Endothelial cell of umbilical vein (primary cell): ENCODE measurements around the gene CRB1. TPM values are rescaled to one million over a fixed set of nuclear protein-coding genes. Genes with fewer than 3 reads are reported as not detected.

ENCODE experiments used
- BruUV-seq: library from RNA; stranded (reverse); fragments of 400-500 nt; replicated peaks from 2 replicates; lab custom pipeline; 2021; lab: Mats Ljungman, UMichigan
- CTCF ChIA-PET: fragments of 300-600, 350-600 bp; sonication (Branson Sonifier 250); formaldehyde crosslinking; loops from one replicate; lab custom pipeline; 2021; ENCODE audit warnings: antibody characterized with exemption, inconsistent platforms; lab: Charles Lee
- POLR2A ChIA-PET: fragments of 300-600, 350-600 bp; sonication (Branson Sonifier 250); formaldehyde crosslinking; loops from one replicate; lab custom pipeline; 2021; ENCODE audit warnings: antibody characterized with exemption, inconsistent platforms; lab: Charles Lee
- DNase-seq: peaks from one replicate; pipeline ENCODE4 v3.0.0-alpha.2; 2011; ENCODE audit warnings: low read depth, low spot score
- FAIRE-seq: peaks from 2 replicates; lab custom pipeline; 2011; peaks lifted over from hg19 to GRCh38; lab: Jason Lieb, UNC
- H2AFZ ChIP-seq: 2 replicates; pipeline ENCODE4 v1.6.0; 2012; ENCODE audit warnings: low read depth, low read length, control low read depth, inconsistent platforms
- H3K27ac ChIP-seq: 2 replicates; pipeline ENCODE4 v1.5.1; 2011; ENCODE audit warnings: low read depth, mild to moderate bottlenecking, control low read depth, low read length, moderate library complexity; ENCODE audit not compliant: insufficient read depth
- H3K27me3 ChIP-seq, 2 experiments: 2 replicates each; pipeline versions ENCODE4 v1.6.0 to v1.6.1; 2011; ENCODE audit warnings: low read length in 2 of 2, mixed read lengths in 1 of 2; ENCODE audit not compliant: control insufficient read depth in 2 of 2, insufficient read depth in 2 of 2
- H3K36me3 ChIP-seq, 2 experiments: 2 replicates in 1 of 2; 3 replicates in 1 of 2; pipeline ENCODE4 v1.5.1; 2011; ENCODE audit warnings: low read length in 2 of 2, mild to moderate bottlenecking in 1 of 2, moderate library complexity in 1 of 2; ENCODE audit not compliant: control insufficient read depth in 2 of 2, insufficient read depth in 2 of 2; ENCODE audit errors: extremely low read depth in 1 of 2
- H3K4me1 ChIP-seq: 3 replicates; pipeline ENCODE4 v1.5.1; 2011; ENCODE audit warnings: mild to moderate bottlenecking, low read length; ENCODE audit not compliant: control insufficient read depth, insufficient read depth; ENCODE audit errors: extremely low read depth
- H3K4me2 ChIP-seq: 2 replicates; pipeline ENCODE4 v1.6.1; 2011; ENCODE audit warnings: low read length, control low read depth, mixed read lengths; ENCODE audit not compliant: insufficient read depth
- H3K4me3 ChIP-seq, 3 experiments: fragments of 200-600 bp in 1 of 3; sonication (generic), shearing (Covaris generic) in 1 of 3; replicated peaks in 1 of 3; 2 replicates each; pipeline ENCODE4 v1.5.1; 2011 to 2016; ENCODE audit warnings: control low read depth in 3 of 3, low read length in 3 of 3, mild to moderate bottlenecking in 2 of 3, inconsistent platforms in 1 of 3, low read depth in 1 of 3, moderate library complexity in 1 of 3; ENCODE audit not compliant: insufficient read depth in 1 of 3
- H3K79me2 ChIP-seq: 2 replicates; pipeline ENCODE4 v1.6.0; 2012; ENCODE audit warnings: low read length, inconsistent platforms; ENCODE audit not compliant: control insufficient read depth, insufficient read depth
- H3K9ac ChIP-seq: replicated peaks from 2 replicates; pipeline ENCODE3; 2011; ENCODE audit warnings: low read length, control low read depth; ENCODE audit not compliant: insufficient read depth; ENCODE audit errors: extremely low read depth
- H3K9me1 ChIP-seq: replicated peaks from 3 replicates; pipeline ENCODE4 v1.6.0; 2011; ENCODE audit warnings: mild to moderate bottlenecking, low read length; ENCODE audit not compliant: control insufficient read depth, insufficient read depth; ENCODE audit errors: extremely low read depth
- H3K9me3 ChIP-seq: replicated peaks from 2 replicates; pipeline ENCODE4 v1.5.1; 2012; ENCODE audit warnings: low read length, inconsistent platforms; ENCODE audit not compliant: control insufficient read depth, insufficient read depth
- H4K20me1 ChIP-seq: replicated peaks from 2 replicates; pipeline ENCODE3; 2011; ENCODE audit warnings: mild to moderate bottlenecking, low read length; ENCODE audit not compliant: control insufficient read depth, insufficient read depth; ENCODE audit errors: extremely low read depth
- EZH2 ChIP-seq: IDR thresholded peaks from 2 replicates; pipeline ENCODE4 v1.6.1; 2012; ENCODE audit warnings: borderline replicate concordance, low read depth, mild to moderate bottlenecking, moderate library complexity, low read length, inconsistent platforms; ENCODE audit not compliant: severe bottlenecking
- FOS ChIP-seq: IDR thresholded peaks from 2 replicates; pipeline ENCODE4 v1.6.1; 2011; ENCODE audit warnings: mild to moderate bottlenecking, low read length, moderate library complexity, borderline replicate concordance; ENCODE audit not compliant: insufficient read depth
- JUN ChIP-seq: IDR thresholded peaks from 2 replicates; pipeline ENCODE4 v1.6.1; 2011; ENCODE audit warnings: borderline replicate concordance, low read depth; ENCODE audit not compliant: insufficient read length, insufficient read depth
- POLR2A ChIP-seq: IDR thresholded peaks from 2 replicates; pipeline ENCODE4 v1.6.1; 2012; ENCODE audit warnings: low read depth, mild to moderate bottlenecking, control low read depth, low read length
- POLR2AphosphoS5 ChIP-seq: IDR thresholded peaks from 2 replicates; pipeline ENCODE4 v1.6.1; 2012; ENCODE audit warnings: low read depth, mild to moderate bottlenecking, control low read depth, low read length, moderate library complexity; ENCODE audit not compliant: insufficient read depth
- dilution Hi-C: fragments of 300-500 bp; cut with MboI; formaldehyde crosslinking; loops from one replicate; pipeline ENCODE4 v1.15.0; 2019; ENCODE audit warnings: low sequenced_read_pairs; ENCODE audit not compliant: extremely low pct_ligation_motif_present
- intact Hi-C: fragments of 100-400 bp; cut with micrococcal nuclease; formaldehyde crosslinking; loops from one replicate; pipeline ENCODE4 v1.10.0; 2022
- polyA plus RNA-seq, 4 experiments: library from polyadenylated mRNA; depleted of rRNA in 3 of 4; stranded (reverse) in 3 of 4; unstranded in 1 of 4; fragments of >200 nt; gene quantifications; 2 replicates each; pipeline versions ENCODE4 v1.2.1 to v1.2.3, GENCODE V29; 2011 to 2012; ENCODE audit warnings: missing spikeins in 1 of 4
- total RNA-seq: library from RNA; stranded (reverse); gene quantifications from 2 replicates; pipeline ENCODE4 v1.2.3, GENCODE V29; 2021
- TF ChIP-seq, protein P1 (sequence below), 2 donors: IDR thresholded peaks; 1 replicate in 1 of 2; 2 replicates in 1 of 2; pipeline ENCODE4 v1.5.1; 2011; ENCODE audit warnings: low read length in 2 of 2, mild to moderate bottlenecking in 2 of 2, moderate library complexity in 2 of 2, control low read depth in 1 of 2, inconsistent platforms in 1 of 2, low read depth in 1 of 2; ENCODE audit not compliant: insufficient read depth in 1 of 2; ENCODE audit errors: extremely low read depth in 1 of 2

The CRB1 gene
- total and polyA plus RNA-seq, 2 donors (not counting 3 experiments of a cell fraction or from before 2014, with no cell fraction given), result not detected

DNA sequence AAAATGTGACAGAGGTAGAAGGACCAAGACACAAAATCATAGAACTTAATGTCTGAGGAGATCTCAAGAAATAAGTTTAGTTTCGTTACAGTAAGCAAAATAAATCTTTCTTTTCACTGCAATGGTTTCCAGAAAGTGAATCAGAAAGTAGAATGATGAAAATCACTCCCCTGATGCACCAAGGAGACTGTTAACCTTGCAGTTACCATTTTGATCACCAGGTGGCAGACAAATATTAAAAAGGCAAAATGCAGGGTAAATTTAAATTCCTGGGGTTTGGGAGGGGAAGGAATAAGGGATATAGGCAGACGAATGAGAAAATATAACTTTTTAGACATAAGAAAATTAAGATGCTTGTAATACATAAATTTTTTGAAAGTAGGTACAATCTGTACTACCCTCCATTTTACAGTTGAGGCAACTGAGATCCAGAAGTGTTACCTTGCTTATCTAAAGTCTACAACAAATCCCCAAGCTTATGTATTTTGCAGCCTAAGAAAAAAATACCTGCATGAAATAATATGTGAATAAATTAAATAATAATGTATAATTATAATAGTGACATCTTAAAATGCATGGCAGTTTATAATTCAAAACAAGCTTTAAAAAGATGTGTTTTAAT, 253.2 kb downstream of the CRB1 start:
- dilution Hi-C loops, result no loop called here
- POLR2A ChIA-PET, result no interaction called here

More for the DNA sequence above, 253.2 kb downstream of the CRB1 start:
- no peak overlapping the region for H3K4me3 ChIP-seq
- FAIRE-seq (peak; percentile 82), DNase-seq (peak; percentile 46)
- H4K20me1 ChIP-seq, result no peaks in the 10 kb centered on the region
- H3K9me1 ChIP-seq, result peaks cover 3% of the 10 kb centered on the region
- TF ChIP-seq POLR2AphosphoS5 (no peak), POLR2A (no peak), FOS (no peak), JUN (no peak), EZH2 (no peak)
- TF ChIP-seq, protein P1, sequence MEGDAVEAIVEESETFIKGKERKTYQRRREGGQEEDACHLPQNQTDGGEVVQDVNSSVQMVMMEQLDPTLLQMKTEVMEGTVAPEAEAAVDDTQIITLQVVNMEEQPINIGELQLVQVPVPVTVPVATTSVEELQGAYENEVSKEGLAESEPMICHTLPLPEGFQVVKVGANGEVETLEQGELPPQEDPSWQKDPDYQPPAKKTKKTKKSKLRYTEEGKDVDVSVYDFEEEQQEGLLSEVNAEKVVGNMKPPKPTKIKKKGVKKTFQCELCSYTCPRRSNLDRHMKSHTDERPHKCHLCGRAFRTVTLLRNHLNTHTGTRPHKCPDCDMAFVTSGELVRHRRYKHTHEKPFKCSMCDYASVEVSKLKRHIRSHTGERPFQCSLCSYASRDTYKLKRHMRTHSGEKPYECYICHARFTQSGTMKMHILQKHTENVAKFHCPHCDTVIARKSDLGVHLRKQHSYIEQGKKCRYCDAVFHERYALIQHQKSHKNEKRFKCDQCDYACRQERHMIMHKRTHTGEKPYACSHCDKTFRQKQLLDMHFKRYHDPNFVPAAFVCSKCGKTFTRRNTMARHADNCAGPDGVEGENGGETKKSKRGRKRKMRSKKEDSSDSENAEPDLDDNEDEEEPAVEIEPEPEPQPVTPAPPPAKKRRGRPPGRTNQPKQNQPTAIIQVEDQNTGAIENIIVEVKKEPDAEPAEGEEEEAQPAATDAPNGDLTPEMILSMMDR (IDR thresholded peaks at IDR 0.05; ENCODE audit: extremely low read depth in 1 of 2, insufficient read depth in 1 of 2, low read depth in 1 of 2, low read length in 2 of 2), result peak; percentile 39 to 51
- no TSS peak for BruUV-seq
- no peaks in the 10 kb centered on the region for H3K79me2 ChIP-seq
- CTCF ChIA-PET, result interaction anchor here (0.7 to 2.9 kb wide), 22 partner anchors 8 to 1164 kb away, joined by 3 to 29 read pairs (median 5); partner anchors contain the start of gene LHX9
- H3K4me2 ChIP-seq, result no peak overlapping the region
- no peak overlapping the region for H3K9ac ChIP-seq
- intact Hi-C loops, result loop anchor here (1.0 to 2.0 kb wide), 2 partner anchors 348 to 403 kb away; no protein-coding TSS in a partner anchor
- no peak overlapping the region for H3K27ac ChIP-seq
- H2AFZ ChIP-seq, result no peak overlapping the region
- H3K27me3 ChIP-seq, result no peaks in the 10 kb centered on the region
- H3K36me3 ChIP-seq, result no peaks in the 10 kb centered on the region
- H3K4me1 ChIP-seq, result no peaks in the 10 kb centered on the region
- H3K9me3 ChIP-seq, result no peaks in the 10 kb centered on the region
